ENCODE data around the gene PTPRN2.

The PTPRN2 gene

DNA sequence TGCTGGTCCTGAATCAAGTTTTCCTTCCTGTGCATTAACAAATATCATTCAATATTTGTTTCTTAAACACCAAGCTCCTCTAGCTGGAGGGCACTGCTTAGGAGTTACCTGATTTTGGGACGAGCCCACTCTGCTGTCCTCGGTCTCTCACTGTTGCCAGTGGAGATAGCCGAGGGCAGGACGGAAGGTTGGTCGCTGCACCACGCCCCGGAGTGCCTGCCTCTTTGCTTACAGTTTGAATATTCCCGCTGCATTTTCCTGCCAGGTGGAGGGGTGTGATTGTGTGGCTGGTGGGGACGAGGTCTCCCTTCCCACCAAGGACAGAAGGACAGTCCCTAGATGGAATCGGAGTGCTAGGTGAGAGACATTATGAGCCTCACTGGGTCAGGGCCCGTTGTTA is 1049.3 kb downstream of the PTPRN2 start:
- H3K4me3 ChIP-seq (ENCODE audit: low read depth, low read length) = no peak overlapping the region
- TF ChIP-seq, protein P1, sequence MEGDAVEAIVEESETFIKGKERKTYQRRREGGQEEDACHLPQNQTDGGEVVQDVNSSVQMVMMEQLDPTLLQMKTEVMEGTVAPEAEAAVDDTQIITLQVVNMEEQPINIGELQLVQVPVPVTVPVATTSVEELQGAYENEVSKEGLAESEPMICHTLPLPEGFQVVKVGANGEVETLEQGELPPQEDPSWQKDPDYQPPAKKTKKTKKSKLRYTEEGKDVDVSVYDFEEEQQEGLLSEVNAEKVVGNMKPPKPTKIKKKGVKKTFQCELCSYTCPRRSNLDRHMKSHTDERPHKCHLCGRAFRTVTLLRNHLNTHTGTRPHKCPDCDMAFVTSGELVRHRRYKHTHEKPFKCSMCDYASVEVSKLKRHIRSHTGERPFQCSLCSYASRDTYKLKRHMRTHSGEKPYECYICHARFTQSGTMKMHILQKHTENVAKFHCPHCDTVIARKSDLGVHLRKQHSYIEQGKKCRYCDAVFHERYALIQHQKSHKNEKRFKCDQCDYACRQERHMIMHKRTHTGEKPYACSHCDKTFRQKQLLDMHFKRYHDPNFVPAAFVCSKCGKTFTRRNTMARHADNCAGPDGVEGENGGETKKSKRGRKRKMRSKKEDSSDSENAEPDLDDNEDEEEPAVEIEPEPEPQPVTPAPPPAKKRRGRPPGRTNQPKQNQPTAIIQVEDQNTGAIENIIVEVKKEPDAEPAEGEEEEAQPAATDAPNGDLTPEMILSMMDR (IDR thresholded peaks at IDR 0.05; ENCODE audit: borderline replicate concordance, insufficient read depth, low read depth, low read length) = no peak

DNA sequence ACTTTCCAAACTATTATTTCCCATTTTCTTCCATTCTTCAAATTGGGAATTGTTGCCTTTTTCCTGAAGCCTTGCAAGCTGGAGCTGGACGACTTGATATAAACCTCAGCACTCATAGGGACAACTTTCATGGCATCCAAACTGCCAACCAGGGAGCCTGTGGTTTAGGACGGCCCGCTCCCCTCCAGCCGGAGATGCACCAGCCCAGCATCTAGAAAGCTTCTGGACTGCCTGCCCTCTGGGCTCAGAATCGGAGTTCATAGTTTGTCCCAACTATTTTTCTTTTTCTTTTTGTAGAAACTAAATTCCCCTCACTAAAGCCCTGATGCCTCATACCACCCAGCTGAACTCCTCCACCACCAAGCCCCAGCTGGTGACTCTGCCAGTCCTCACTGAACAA is 1050.6 kb downstream of the PTPRN2 start:
- no peak overlapping the region for H3K4me3 ChIP-seq (ENCODE audit: low read depth, low read length)
- TF ChIP-seq, protein P1 (IDR thresholded peaks at IDR 0.05; ENCODE audit: borderline replicate concordance, insufficient read depth, low read depth, low read length) = no peak

- TF ChIP-seq, protein P1 (IDR thresholded peaks at IDR 0.05; ENCODE audit: borderline replicate concordance, insufficient read depth, low read depth, low read length) = no peak
Measured at GRCh38 chr7:157532068-157532467, 1055.6 kb downstream of the PTPRN2 start.

DNA sequence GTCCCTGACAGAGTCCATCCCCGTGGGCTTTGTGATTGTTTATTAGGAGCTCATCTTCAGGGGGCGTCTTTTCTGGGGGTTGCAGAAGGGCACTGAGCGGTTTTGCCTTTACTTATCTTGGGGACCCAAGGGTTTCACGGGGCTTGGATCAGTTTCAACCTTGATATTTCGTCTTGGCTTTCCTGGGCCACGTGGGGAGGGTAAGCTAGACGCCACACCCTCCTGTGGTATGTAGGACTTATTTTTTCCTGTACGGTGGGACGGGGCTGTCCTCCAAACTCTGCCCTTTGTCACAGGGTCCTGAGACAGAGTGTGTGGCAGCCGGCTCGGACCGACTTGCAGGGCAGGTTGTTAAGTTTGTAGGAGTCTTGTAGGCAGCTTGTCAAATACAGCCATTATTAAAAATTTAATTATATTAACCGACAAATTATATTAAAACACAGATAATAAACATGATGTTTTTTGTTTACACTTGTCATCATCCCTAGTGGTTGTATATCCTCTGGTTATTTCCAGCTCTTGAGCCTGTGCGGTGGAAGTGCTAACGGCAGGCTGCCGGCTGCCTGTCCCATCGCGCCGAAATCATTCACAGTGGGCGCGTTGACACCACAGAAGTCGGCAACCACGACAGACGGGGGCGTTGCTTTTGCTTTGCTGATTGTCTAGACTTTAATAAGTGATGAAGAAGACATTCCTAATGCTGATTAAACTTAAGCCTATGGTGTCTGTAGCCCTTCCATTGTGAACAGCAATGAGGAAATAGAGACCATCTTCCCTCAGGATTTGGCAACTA is 1057.7 kb downstream of the PTPRN2 start:
- TF ChIP-seq, protein P1 (IDR thresholded peaks at IDR 0.05; ENCODE audit: borderline replicate concordance, insufficient read depth, low read depth, low read length) = no peak
- H3K4me3 ChIP-seq (ENCODE audit: low read depth, low read length) = no peak overlapping the region

More at GRCh38 chr7:157532068-157532467, 1055.6 kb downstream of the PTPRN2 start:
- H3K4me3 ChIP-seq (ENCODE audit: low read depth, low read length) = no peak overlapping the region

- no peak overlapping the region for H3K4me3 ChIP-seq (ENCODE audit: low read depth, low read length)
- TF ChIP-seq, protein P1 (IDR thresholded peaks at IDR 0.05; ENCODE audit: borderline replicate concordance, insufficient read depth, low read depth, low read length) = no peak
Measured at GRCh38 chr7:157528785-157529341, 1058.8 kb downstream of the PTPRN2 start.

GRCh38 chr7:157527686-157528085 is 1059.9 kb downstream of the PTPRN2 start:
- H3K4me3 ChIP-seq (ENCODE audit: low read depth, low read length) = no peak overlapping the region
- TF ChIP-seq, protein P1 (IDR thresholded peaks at IDR 0.05; ENCODE audit: borderline replicate concordance, insufficient read depth, low read depth, low read length) = no peak
